ENCODE results near the gene TUBA1C. TPM values are rescaled to one million over a fixed set of nuclear protein-coding genes. Genes with fewer than 3 reads are reported as not detected.
"Not testable (repeated sequence)": the region's sequence is repeated elsewhere in the genome, so short reads cannot be mapped to it uniquely, and the experiment has no call there.

TUBA1C gene
- polyA plus RNA-seq, 1 experiment, result 2,194 TPM

GRCh38 chr12:49305762-49306510 lies 41.1 kb downstream of the TUBA1C start:
- Histone ChIP-seq H3K36me3 (ENCODE audit: control insufficient read depth, insufficient read depth, low read length) (no peaks in the 10 kb centered on the region), H3K4me3 (ENCODE audit: low read depth, low read length) (no peak overlapping the region), H3K27me3 (ENCODE audit: control insufficient read depth, insufficient read depth, low read length) (peaks cover 6% of the 10 kb centered on the region)
- DNase-seq (ENCODE audit: low read depth), result no peak
- ChIA-PET CTCF (interaction anchor here (3.6 kb wide), 1 partner anchor 11 kb away, joined by 26 read pairs; the partner anchor contains the start of gene PRPH), POLR2A (no interaction called here)
- TF ChIP-seq CTCF (IDR thresholded peaks at IDR 0.05; ENCODE audit: insufficient read depth, low read depth, low read length), result no peak

GRCh38 chr12:49309386-49309785 lies 44.5 kb downstream of the TUBA1C start:
- ChIA-PET CTCF (interaction anchor here (0.8 to 1.4 kb wide), 3 partner anchors 12 to 22 kb away, joined by 3 to 7 read pairs (median 4); no protein-coding TSS in a partner anchor), POLR2A (no interaction called here)
- H3K27me3 ChIP-seq (ENCODE audit: control insufficient read depth, insufficient read depth, low read length), result peaks cover 6% of the 10 kb centered on the region
- DNase-seq (ENCODE audit: low read depth), result no peak
- no peak overlapping the region for H3K4me3 ChIP-seq (ENCODE audit: low read depth, low read length)
- no peak for TF ChIP-seq CTCF (IDR thresholded peaks at IDR 0.05; ENCODE audit: insufficient read depth, low read depth, low read length)
- no peaks in the 10 kb centered on the region for H3K36me3 ChIP-seq (ENCODE audit: control insufficient read depth, insufficient read depth, low read length)

DNA sequence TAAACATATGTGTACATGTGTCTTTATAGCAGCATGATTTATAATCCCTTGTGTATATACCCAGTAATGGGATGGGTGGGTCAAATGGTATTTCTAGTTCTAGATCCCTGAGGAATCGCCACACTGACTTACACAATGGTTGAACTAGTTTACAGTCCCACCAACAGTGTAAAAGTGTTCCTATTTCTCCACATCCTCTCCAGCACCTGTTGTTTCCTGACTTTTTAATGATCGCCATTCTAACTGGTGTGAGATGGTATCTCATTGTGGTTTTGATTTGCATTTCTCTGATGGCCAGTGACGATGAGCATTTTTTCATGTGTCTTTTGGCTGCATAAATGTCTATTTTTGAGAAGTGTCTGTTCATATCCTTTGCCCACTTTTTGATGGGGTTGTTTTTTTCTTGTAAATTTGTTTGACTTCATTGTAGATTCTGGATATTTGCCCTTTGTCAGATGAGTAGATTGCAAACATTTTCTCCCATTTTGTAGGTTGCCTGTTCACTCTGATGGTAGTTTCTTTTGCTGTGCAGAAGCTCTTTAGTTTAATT lies 45.6 kb downstream of the TUBA1C start:
- H3K27me3 ChIP-seq (ENCODE audit: control insufficient read depth, insufficient read depth, low read length); DNase-seq (ENCODE audit: low read depth); H3K36me3 ChIP-seq (ENCODE audit: control insufficient read depth, insufficient read depth, low read length); H3K4me3 ChIP-seq (ENCODE audit: low read depth, low read length); POLR2A ChIA-PET: not testable (repeated sequence)
- CTCF ChIA-PET, result interaction anchor here (0.6 kb wide), 1 partner anchor 66 kb away, joined by 3 read pairs; no protein-coding TSS in a partner anchor

GRCh38 chr12:49314811-49315210 lies 49.9 kb downstream of the TUBA1C start:
- ChIA-PET POLR2A (no interaction called here), CTCF (interaction anchor here (1.2 to 1.6 kb wide), 2 partner anchors 17 to 19 kb away, joined by 3 to 4 read pairs; no protein-coding TSS in a partner anchor)
- TF ChIP-seq CTCF (IDR thresholded peaks at IDR 0.05; ENCODE audit: insufficient read depth, low read depth, low read length), result no peak
- DNase-seq (ENCODE audit: low read depth), result no peak
- H3K27me3 ChIP-seq (ENCODE audit: control insufficient read depth, insufficient read depth, low read length), result no peaks in the 10 kb centered on the region; the same call in 1 of the 2 replicates
- no peaks in the 10 kb centered on the region for H3K36me3 ChIP-seq (ENCODE audit: control insufficient read depth, insufficient read depth, low read length)
- no peak overlapping the region for H3K4me3 ChIP-seq (ENCODE audit: low read depth, low read length)

DNA sequence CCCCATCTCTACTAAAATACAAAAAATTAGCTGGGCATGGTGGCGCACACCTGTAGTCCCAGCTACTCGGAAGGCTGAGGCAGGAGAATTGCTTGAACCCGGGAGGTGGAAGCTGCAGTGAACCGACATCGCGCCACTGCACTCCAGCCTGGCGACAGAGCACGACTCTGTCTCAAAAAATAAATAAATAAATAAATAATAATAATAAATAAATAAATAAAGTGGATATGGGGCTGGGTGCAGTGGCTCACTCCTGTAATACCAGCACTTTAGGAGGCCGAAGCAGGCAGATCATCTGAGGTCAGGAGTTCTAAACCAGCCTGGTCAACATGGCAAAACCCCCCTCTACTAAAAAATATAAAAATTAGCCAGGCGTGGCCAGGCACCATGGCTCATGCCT lies 52.2 kb downstream of the TUBA1C start:
- DNase-seq (ENCODE audit: low read depth); H3K36me3 ChIP-seq (ENCODE audit: control insufficient read depth, insufficient read depth, low read length); POLR2A ChIA-PET; H3K4me3 ChIP-seq (ENCODE audit: low read depth, low read length); H3K27me3 ChIP-seq (ENCODE audit: control insufficient read depth, insufficient read depth, low read length): not testable (repeated sequence)
- CTCF ChIA-PET, result interaction anchor here (0.6 kb wide), 1 partner anchor 15 kb away, joined by 3 read pairs; no protein-coding TSS in a partner anchor

DNA sequence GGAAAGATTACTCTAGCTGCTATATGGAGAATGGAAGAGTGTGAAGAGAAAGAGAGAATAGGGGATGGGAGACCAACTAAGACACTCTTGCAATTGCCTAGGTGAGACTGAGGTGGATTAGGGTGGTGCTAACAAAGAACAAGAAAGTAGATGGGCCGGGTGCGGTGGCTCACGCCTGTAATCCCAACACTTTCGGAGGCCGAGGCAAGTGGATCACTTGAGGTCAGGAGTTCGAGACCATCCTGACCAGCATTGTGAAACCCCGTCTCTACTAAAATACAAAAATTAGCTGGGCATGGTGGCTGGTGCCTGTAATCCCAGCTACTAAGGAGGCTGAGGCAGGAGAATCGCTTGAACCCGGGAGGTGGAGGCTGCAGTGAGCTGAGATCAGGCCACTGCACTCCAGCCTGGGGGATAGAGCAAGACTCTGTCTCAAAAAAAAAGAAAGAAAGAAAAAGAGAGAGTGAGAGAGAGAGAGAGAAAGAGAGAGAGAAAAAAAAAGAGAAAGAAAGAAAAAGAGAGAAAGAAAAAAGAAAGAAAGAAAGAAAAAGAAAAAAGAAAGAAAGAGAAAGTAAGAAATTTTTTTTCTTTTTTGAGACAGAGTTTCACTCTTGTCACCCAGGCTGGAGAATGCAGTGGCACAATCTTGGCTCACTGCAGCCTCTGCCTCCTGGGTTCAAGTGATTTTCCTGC lies 55.7 kb downstream of the TUBA1C start:
- CTCF ChIA-PET, result interaction anchor here (0.7 to 2.7 kb wide), 3 partner anchors 16 to 68 kb away, joined by 3 to 16 read pairs (median 3); partner anchors contain the start of gene C1QL4
- POLR2A ChIA-PET; H3K36me3 ChIP-seq (ENCODE audit: control insufficient read depth, insufficient read depth, low read length); DNase-seq (ENCODE audit: low read depth); H3K27me3 ChIP-seq (ENCODE audit: control insufficient read depth, insufficient read depth, low read length); H3K4me3 ChIP-seq (ENCODE audit: low read depth, low read length): not testable (repeated sequence)

Measured in BJ (cell line).